ENCODE data around the gene HSD17B12. TPM values are rescaled to one million over a fixed set of nuclear protein-coding genes. Genes with fewer than 3 reads are reported as not detected.

Gene HSD17B12
- polyA plus RNA-seq, 2 of the 4 experiments (the other 2 are of a cell fraction) = 102 to 103 TPM

GRCh38 chr11:43852057-43852636 lies 171.6 kb downstream of the HSD17B12 start:
- Histone ChIP-seq H3K9me3 (no peaks in the 10 kb centered on the region), H3K4me3 (no peak overlapping the region), H3K4me1 (no peaks in the 10 kb centered on the region), H3K4me2 (no peak overlapping the region), H3K27ac (no peak overlapping the region)
- WGBS (ENCODE audit: missing lambda C conversion rate) = 5% methylated on average over 4 of the region's 4 CpGs
- ChIA-PET POLR2A (interaction anchor here (0.6 kb wide), 1 partner anchor 298 kb away, joined by 3 read pairs; no protein-coding TSS in a partner anchor), CTCF (interaction anchor here (0.5 to 4.5 kb wide), 45 partner anchors 9 to 1388 kb away, joined by 3 to 78 read pairs (median 4); partner anchors contain the start of gene HSD17B12)
- TF ChIP-seq POLR2AphosphoS2 (conservative IDR thresholded peaks at IDR 0.05; ENCODE audit: low read length) (no peak), RAD21 (conservative IDR thresholded peaks at IDR 0.05 in 1 of 2, IDR thresholded peaks at IDR 0.05 in 1 of 2) (peak; percentile 88), CTCF (IDR thresholded peaks at IDR 0.05) (peak; percentile 81), CBX2 (IDR thresholded peaks at IDR 0.05; ENCODE audit: borderline replicate concordance, low read depth) (no peak), SMC3 (IDR thresholded peaks at IDR 0.05) (peak; percentile 76), KDM5A (IDR thresholded peaks at IDR 0.05) (no peak), HES2 (IDR thresholded peaks at IDR 0.05) (no peak), JUNB (IDR thresholded peaks at IDR 0.05) (no peak), HOXB5 (CRISPR knock-in tag; IDR thresholded peaks at IDR 0.05) (no peak)
- DNase-seq (ENCODE audit: low read depth in 1 of 2, low spot score in 1 of 2) = peak; percentile 75 to 79
- ATAC-seq = peak; percentile 88 to 97
- peak; percentile 79 for FAIRE-seq

- no peak overlapping the region for H3K4me3 ChIP-seq
- ChIA-PET CTCF (interaction anchor here (1.9 to 4.1 kb wide), 2 partner anchors 28 to 36 kb away, joined by 6 to 78 read pairs; no protein-coding TSS in a partner anchor), POLR2A (no interaction called here)
- H3K4me2 ChIP-seq = no peak overlapping the region
- H3K27ac ChIP-seq = no peak overlapping the region
- ATAC-seq (no peak), DNase-seq (ENCODE audit: low read depth in 1 of 2, low spot score in 1 of 2) (no peak), FAIRE-seq (no peak)
- no peaks in the 10 kb centered on the region for H3K4me1 ChIP-seq
- TF ChIP-seq RFX5 (IDR thresholded peaks at IDR 0.05) (no peak), RAD21 (conservative IDR thresholded peaks at IDR 0.05 in 1 of 2, IDR thresholded peaks at IDR 0.05 in 1 of 2) (no peak), USF2 (IDR thresholded peaks at IDR 0.05) (no peak)
- no peaks in the 10 kb centered on the region for H3K9me3 ChIP-seq
Observed at GRCh38 chr11:43853781-43854180, 173.2 kb downstream of the HSD17B12 start.

GRCh38 chr11:43856993-43857392 lies 176.5 kb downstream of the HSD17B12 start:
- TF ChIP-seq TFCP2L1 (CRISPR knock-in tag; IDR thresholded peaks at IDR 0.05) (no peak), NR3C1 (IDR thresholded peaks at IDR 0.05) (no peak), EP300 (IDR thresholded peaks at IDR 0.05) (no peak), MAFK (IDR thresholded peaks at IDR 0.05; ENCODE audit: partially characterized antibody) (no peak), REST (IDR thresholded peaks at IDR 0.05) (no peak)
- Histone ChIP-seq H3K4me1 (no peaks in the 10 kb centered on the region), H3K27ac (no peak overlapping the region), H3K4me3 (no peak overlapping the region), H3K4me2 (no peak overlapping the region), H3K9me3 (peaks cover 8% of the 10 kb centered on the region; the same call in 2 of the 3 replicates)
- DNase-seq (ENCODE audit: low read depth in 1 of 2, low spot score in 1 of 2) (no peak), ATAC-seq (no peak), FAIRE-seq (no peak)
- 97% methylated on average over 3 of the region's 3 CpGs for WGBS (ENCODE audit: missing lambda C conversion rate)
- POLR2A ChIA-PET = no interaction called here
- CTCF ChIA-PET = interaction anchor here (0.6 to 2.5 kb wide), 2 partner anchors 31 to 236 kb away, joined by 3 to 12 read pairs; no protein-coding TSS in a partner anchor

All from A549 (cell line).